Smooth muscle cell (in vitro differentiated cells): ENCODE results near the gene ALG2. TPM values are rescaled to one million over a fixed set of nuclear protein-coding genes. Genes with fewer than 3 reads are reported as not detected.

Source experiments
- DNase-seq: peaks from one replicate; lab custom pipeline; 2025; ENCODE audit not compliant: unreplicated experiment; lab: John Stamatoyannopoulos, UW
- H2AFZ ChIP-seq: fragments of 200-600 bp; sonication (generic); 2 replicates; pipeline ENCODE4 v1.6.0; 2016; ENCODE audit warnings: antibody characterized with exemption, low read depth, mild to moderate bottlenecking
- H3F3A ChIP-seq: fragments of 200-600 bp; sonication (generic); 2 replicates; pipeline ENCODE4 v1.6.0; 2017; ENCODE audit warnings: antibody characterized with exemption, low read depth
- H3K27ac ChIP-seq: fragments of 200-600 bp; sonication (generic); 2 replicates; pipeline ENCODE4 v1.5.1; 2016; ENCODE audit warnings: low read depth, mild to moderate bottlenecking
- H3K27me3 ChIP-seq: fragments of 200-600 bp; sonication (generic); 2 replicates; pipeline ENCODE4 v1.6.1; 2016; ENCODE audit warnings: low read depth, mild to moderate bottlenecking
- H3K36me3 ChIP-seq: fragments of 200-600 bp; sonication (generic); 2 replicates; pipeline ENCODE4 v1.5.1; 2016; ENCODE audit warnings: low read depth
- H3K4me1 ChIP-seq: fragments of 200-600 bp; sonication (generic); 2 replicates; pipeline ENCODE4 v1.5.1; 2016; ENCODE audit warnings: low read depth
- H3K4me2 ChIP-seq: fragments of 200-600 bp; sonication (generic); 2 replicates; pipeline ENCODE4 v1.6.0; 2016; ENCODE audit warnings: mild to moderate bottlenecking
- H3K4me3 ChIP-seq: fragments of 200-600 bp; sonication (generic); 2 replicates; pipeline ENCODE4 v1.5.1; 2016; ENCODE audit warnings: mild to moderate bottlenecking
- H3K79me2 ChIP-seq: fragments of 200-600 bp; sonication (generic); 2 replicates; pipeline ENCODE4 v1.6.0; 2016; ENCODE audit warnings: low read depth, mild to moderate bottlenecking
- H3K9ac ChIP-seq: fragments of 200-600 bp; sonication (generic); 2 replicates; pipeline ENCODE4 v1.6.0; 2016; ENCODE audit warnings: low read depth
- H3K9me3 ChIP-seq: fragments of 200-600 bp; sonication (generic); replicated peaks from 2 replicates; pipeline ENCODE4 v1.5.1; 2016; ENCODE audit warnings: low read depth
- H4K20me1 ChIP-seq: fragments of 200-600 bp; sonication (generic); 2 replicates; pipeline ENCODE4 v1.6.0; 2016; ENCODE audit warnings: low read depth
- CTCF ChIP-seq: fragments of 200-600 bp; sonication (generic); IDR thresholded peaks from 2 replicates; pipeline ENCODE4 v1.5.1; 2017; ENCODE audit warnings: borderline replicate concordance, mild to moderate bottlenecking, antibody characterized with exemption; ENCODE audit not compliant: insufficient read depth, poor library complexity, severe bottlenecking
- WGBS: methylation state at CpG from one replicate; pipeline ENCODE4 v1.1.7; 2016; ENCODE audit warnings: low lambda C conversion rate; 5-methylcytosine and 5-hydroxymethylcytosine counted together
- polyA plus RNA-seq: library from polyadenylated mRNA; unstranded; fragments of >200 nt; fragmentation: Nextera tagmentation; extraction: Ambion mirVana; gene quantifications from 2 replicates; pipeline ENCODE4 v1.2.1, GENCODE V29; 2016
- total RNA-seq: library from RNA; depleted of rRNA; stranded (reverse); fragments of >200 nt; gene quantifications from 2 replicates; pipeline ENCODE4 v1.2.3, GENCODE V29; 2014

The ALG2 gene
- total and polyA plus RNA-seq, 2 experiments from 2014 or later, result 53.9 to 60.4 TPM

GRCh38 chr9:99251157-99251556 is 29.4 kb upstream of the ALG2 start:
- H3K9ac ChIP-seq, result no peak overlapping the region
- H3K4me1 ChIP-seq, result no peaks in the 10 kb centered on the region
- H3K27ac ChIP-seq, result no peak overlapping the region
- no peak overlapping the region for H2AFZ ChIP-seq
- DNase-seq, result no peak
- H3K4me2 ChIP-seq, result no peak overlapping the region
- H3K36me3 ChIP-seq, result no peaks in the 10 kb centered on the region
- WGBS, result 96% methylated on average over 4 of the region's 4 CpGs
- H3K79me2 ChIP-seq, result no peaks in the 10 kb centered on the region
- TF ChIP-seq CTCF, result no peak
- no peaks in the 10 kb centered on the region for H3K9me3 ChIP-seq
- H3F3A ChIP-seq, result no peaks in the 10 kb centered on the region
- H3K27me3 ChIP-seq, result no peaks in the 10 kb centered on the region
- H4K20me1 ChIP-seq, result no peaks in the 10 kb centered on the region
- no peak overlapping the region for H3K4me3 ChIP-seq

GRCh38 chr9:99249619-99250018 is 27.9 kb upstream of the ALG2 start:
- Histone ChIP-seq H3K9ac (no peak overlapping the region), H4K20me1 (no peaks in the 10 kb centered on the region), H3K27me3 (no peaks in the 10 kb centered on the region), H3K36me3 (no peaks in the 10 kb centered on the region), H3F3A (no peaks in the 10 kb centered on the region), H3K4me2 (no peak overlapping the region), H3K4me1 (no peaks in the 10 kb centered on the region), H2AFZ (no peak overlapping the region), H3K4me3 (no peak overlapping the region), H3K79me2 (no peaks in the 10 kb centered on the region), H3K9me3 (no peaks in the 10 kb centered on the region), H3K27ac (no peak overlapping the region)
- no peak for DNase-seq
- TF ChIP-seq CTCF, result no peak

- no peak for TF ChIP-seq CTCF
- H2AFZ ChIP-seq, result no peak overlapping the region
- 95% methylated on average over 3 of the region's 3 CpGs for WGBS
Observed at GRCh38 chr9:99244344-99245260, 22.9 kb upstream of the ALG2 start.

DNA sequence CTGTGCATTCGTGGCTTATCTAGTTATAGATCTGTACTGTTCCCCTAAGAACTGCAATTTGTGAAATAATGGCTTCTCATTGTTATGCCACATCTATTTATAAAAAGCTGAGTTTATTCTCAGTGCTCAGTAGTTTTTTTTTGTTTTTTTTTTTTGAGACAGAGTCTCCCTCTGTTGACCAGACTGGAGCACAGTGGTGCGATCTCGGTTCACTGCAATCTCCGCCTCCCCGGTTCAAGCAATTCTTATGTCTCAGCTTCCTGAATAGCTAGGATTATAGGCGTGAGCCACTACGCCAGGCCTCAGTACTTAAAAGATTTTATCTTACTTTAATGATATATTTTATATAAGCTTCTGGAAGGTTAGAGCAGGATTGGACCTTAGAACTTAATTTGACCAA is 19.4 kb upstream of the ALG2 start:
- Histone ChIP-seq H2AFZ (no peak overlapping the region), H3K4me3 (no peak overlapping the region), H3K4me1 (peaks cover 11% of the 10 kb centered on the region), H3K36me3 (no peaks in the 10 kb centered on the region), H4K20me1 (no peaks in the 10 kb centered on the region), H3K27me3 (no peaks in the 10 kb centered on the region), H3F3A (no peaks in the 10 kb centered on the region), H3K79me2 (no peaks in the 10 kb centered on the region), H3K9ac (no peak overlapping the region), H3K27ac (no peak overlapping the region), H3K4me2 (no peak overlapping the region), H3K9me3 (no peaks in the 10 kb centered on the region)
- no peak for TF ChIP-seq CTCF
- WGBS, result 75% methylated on average over 7 of the region's 7 CpGs
- no peak for DNase-seq

More at GRCh38 chr9:99244344-99245260, 22.9 kb upstream of the ALG2 start:
- Histone ChIP-seq H3K27ac (no peak overlapping the region), H3K9me3 (no peaks in the 10 kb centered on the region), H3K27me3 (no peaks in the 10 kb centered on the region), H3K79me2 (no peaks in the 10 kb centered on the region), H3K4me2 (no peak overlapping the region), H3K9ac (no peak overlapping the region), H3K4me1 (peaks cover 6% of the 10 kb centered on the region), H3K36me3 (no peaks in the 10 kb centered on the region), H4K20me1 (no peaks in the 10 kb centered on the region), H3K4me3 (no peak overlapping the region), H3F3A (no peaks in the 10 kb centered on the region)
- DNase-seq, result no peak
